ENCODE data around the gene AP2S1.

The AP2S1 gene

GRCh38 chr19:46868025-46868802, 17.6 kb upstream of the AP2S1 start:
- no peak for TF ChIP-seq TEAD4 (IDR thresholded peaks at IDR 0.05)
- TF ChIP-seq NFIC (IDR thresholded peaks at IDR 0.05) = no peak
- TF ChIP-seq CREB1 (IDR thresholded peaks at IDR 0.05; ENCODE audit: low read depth) = no peak
- TF ChIP-seq CEBPB (IDR thresholded peaks at IDR 0.05) = no peak
- no peak for TF ChIP-seq MAX (IDR thresholded peaks at IDR 0.05)
- no peak for TF ChIP-seq TCF12 (IDR thresholded peaks at IDR 0.05; ENCODE audit: low read depth)
- no peak for TF ChIP-seq YY1 (IDR thresholded peaks at IDR 0.05; ENCODE audit: low read depth)
- TF ChIP-seq FOXM1 (IDR thresholded peaks at IDR 0.05; ENCODE audit: borderline replicate concordance, low read depth) = no peak
- no peak for TF ChIP-seq REST (IDR thresholded peaks at IDR 0.05; ENCODE audit: low read depth)
- TF ChIP-seq TAF1 (IDR thresholded peaks at IDR 0.05; ENCODE audit: low read depth) = no peak
- TF ChIP-seq USF1 (IDR thresholded peaks at IDR 0.05) = no peak
- no peak for TF ChIP-seq RAD21 (IDR thresholded peaks at IDR 0.05; ENCODE audit: low read depth)
- TF ChIP-seq EGR1 (IDR thresholded peaks at IDR 0.05) = no peak
- TF ChIP-seq ZBTB7A (IDR thresholded peaks at IDR 0.05; ENCODE audit: low read depth) = no peak
- TF ChIP-seq EP300 (IDR thresholded peaks at IDR 0.05; ENCODE audit: borderline replicate concordance) = no peak

- TF ChIP-seq NFIC (IDR thresholded peaks at IDR 0.05) (no peak), YY1 (IDR thresholded peaks at IDR 0.05; ENCODE audit: low read depth) (no peak), REST (IDR thresholded peaks at IDR 0.05; ENCODE audit: low read depth) (no peak), MAX (IDR thresholded peaks at IDR 0.05) (no peak), TAF1 (IDR thresholded peaks at IDR 0.05; ENCODE audit: low read depth) (no peak), CEBPB (IDR thresholded peaks at IDR 0.05) (no peak), TEAD4 (IDR thresholded peaks at IDR 0.05) (no peak), TCF12 (IDR thresholded peaks at IDR 0.05; ENCODE audit: low read depth) (no peak)
These were observed 16.5 kb upstream of the AP2S1 start for GRCh38 chr19:46867170-46867569.

- TF ChIP-seq EP300 (IDR thresholded peaks at IDR 0.05; ENCODE audit: borderline replicate concordance) (no peak), YY1 (IDR thresholded peaks at IDR 0.05; ENCODE audit: low read depth) (no peak), ZBTB7A (IDR thresholded peaks at IDR 0.05; ENCODE audit: low read depth) (no peak), FOXM1 (IDR thresholded peaks at IDR 0.05; ENCODE audit: borderline replicate concordance, low read depth) (no peak), TCF12 (IDR thresholded peaks at IDR 0.05; ENCODE audit: low read depth) (no peak), CREB1 (IDR thresholded peaks at IDR 0.05; ENCODE audit: low read depth) (no peak), USF1 (IDR thresholded peaks at IDR 0.05) (no peak), REST (IDR thresholded peaks at IDR 0.05; ENCODE audit: low read depth) (no peak), MAX (IDR thresholded peaks at IDR 0.05) (no peak)
These were observed 15.9 kb upstream of the AP2S1 start for GRCh38 chr19:46866407-46867136.
